Pulmonary artery endothelial cell (primary cell): ENCODE measurements around the gene SORCS3. TPM values are rescaled to one million over a fixed set of nuclear protein-coding genes. Genes with fewer than 3 reads are reported as not detected.
"Not testable (repeated sequence)": the region's sequence is repeated elsewhere in the genome, so short reads cannot be mapped to it uniquely, and the experiment has no call there.

Experiments
- DNase-seq: peaks from one replicate; pipeline ENCODE4 v3.0.0-alpha.2; 2011; ENCODE audit warnings: low read depth, low spot score
- total RNA-seq: library from RNA; depleted of rRNA; stranded (reverse); fragments of >200 nt; gene quantifications from 2 replicates; pipeline ENCODE4 v1.2.3, GENCODE V29; 2014

Gene SORCS3
- total RNA-seq, 1 donor from 2014 or later, result not detected

GRCh38 chr10:104689547-104689946, 48.5 kb downstream of the SORCS3 start:
- DNase-seq, result no peak

GRCh38 chr10:104690101-104690500, 49.0 kb downstream of the SORCS3 start:
- DNase-seq, result no peak

GRCh38 chr10:104690959-104691358, 49.9 kb downstream of the SORCS3 start:
- no peak for DNase-seq

- DNase-seq, result no peak
Measured at GRCh38 chr10:104694074-104694473, 53.0 kb downstream of the SORCS3 start.

- not testable (repeated sequence) for DNase-seq
Measured at GRCh38 chr10:104703262-104703661, 62.2 kb downstream of the SORCS3 start.

- DNase-seq, result no peak
Measured at GRCh38 chr10:104706886-104707285, 65.8 kb downstream of the SORCS3 start.

GRCh38 chr10:104707602-104708459, 66.7 kb downstream of the SORCS3 start:
- DNase-seq, result no peak

GRCh38 chr10:104711302-104711721, 70.2 kb downstream of the SORCS3 start:
- no peak for DNase-seq

GRCh38 chr10:104730593-104730992, 89.5 kb downstream of the SORCS3 start:
- not testable (repeated sequence) for DNase-seq

- DNase-seq, result no peak
Measured at GRCh38 chr10:104731192-104731591, 90.1 kb downstream of the SORCS3 start.

GRCh38 chr10:104732222-104732621, 91.1 kb downstream of the SORCS3 start:
- no peak for DNase-seq

GRCh38 chr10:104734433-104734832, 93.3 kb downstream of the SORCS3 start:
- no peak for DNase-seq

GRCh38 chr10:104735036-104735756, 94.1 kb downstream of the SORCS3 start:
- no peak for DNase-seq

GRCh38 chr10:104735757-104736391, 94.8 kb downstream of the SORCS3 start:
- DNase-seq, result no peak

- DNase-seq, result no peak
Measured at GRCh38 chr10:104741127-104741526, 100.0 kb downstream of the SORCS3 start.

- DNase-seq, result no peak
Measured at GRCh38 chr10:104744052-104744451, 103.0 kb downstream of the SORCS3 start.

GRCh38 chr10:104750291-104750690, 109.2 kb downstream of the SORCS3 start:
- DNase-seq, result no peak

- DNase-seq, result no peak
Measured at GRCh38 chr10:104762793-104763192, 121.7 kb downstream of the SORCS3 start.

- DNase-seq, result no peak
Measured at GRCh38 chr10:104766341-104766740, 125.3 kb downstream of the SORCS3 start.

GRCh38 chr10:104767282-104767681, 126.2 kb downstream of the SORCS3 start:
- no peak for DNase-seq

GRCh38 chr10:104767745-104768144, 126.7 kb downstream of the SORCS3 start:
- no peak for DNase-seq

GRCh38 chr10:104773105-104773504, 132.0 kb downstream of the SORCS3 start:
- DNase-seq, result no peak
